ENCODE data around the gene SRP72. TPM values are rescaled to one million over a fixed set of nuclear protein-coding genes. Genes with fewer than 3 reads are reported as not detected.

Gene SRP72
- total and polyA plus RNA-seq, 4 donors, result 32.1 to 69.7 (median 40.7) TPM

DNA sequence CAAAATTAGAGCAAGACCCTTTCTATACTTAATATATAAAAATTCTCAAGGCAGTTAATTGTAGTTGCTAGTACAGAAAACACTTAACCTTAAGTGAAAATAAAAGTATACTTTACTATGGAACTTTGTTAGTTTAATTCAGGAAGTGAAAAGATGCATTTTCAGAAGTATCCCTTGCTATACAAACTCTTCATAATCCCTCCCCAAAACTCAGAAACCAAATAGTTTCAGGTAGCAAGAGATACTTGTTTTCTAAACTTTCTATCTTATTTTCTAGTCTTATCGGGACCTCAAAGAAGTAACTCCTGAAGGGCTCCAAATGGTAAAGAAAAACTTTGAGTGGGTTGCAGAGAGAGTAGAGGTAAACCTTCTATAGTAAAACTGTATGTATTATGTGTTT is 17.1 kb upstream of the SRP72 start:
- DNase-seq (ENCODE audit: low spot score), result no peak
- Histone ChIP-seq H3K27me3 (ENCODE audit: control insufficient read depth in 4 of 4, insufficient read depth in 4 of 4, low read length in 3 of 4) (no peaks in the 10 kb centered on the region), H3K9me3 (ENCODE audit: control insufficient read depth in 4 of 4, low read length in 3 of 4) (no peaks in the 10 kb centered on the region)

DNA sequence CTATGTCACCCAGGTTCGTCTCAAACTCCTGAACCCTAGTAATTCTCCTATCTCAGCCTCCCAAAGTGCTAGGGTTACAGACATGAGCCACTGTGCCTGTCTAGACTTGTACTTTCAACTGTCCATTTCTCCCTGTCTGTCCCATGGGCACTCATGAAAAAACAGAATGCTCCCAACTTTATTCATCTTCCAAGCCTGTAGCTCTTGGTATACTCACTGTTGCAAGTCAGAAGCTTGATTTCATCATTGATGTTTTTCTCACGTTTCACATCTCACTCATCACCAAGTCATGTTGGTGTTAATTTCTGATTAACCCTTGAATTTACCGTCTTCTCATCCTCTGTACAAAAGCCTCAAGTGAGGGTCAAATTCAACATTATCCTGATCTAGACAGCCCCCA is 7.3 kb upstream of the SRP72 start:
- Histone ChIP-seq H3K9ac (ENCODE audit: low read depth in 1 of 2, low read length in 2 of 2) (no peak overlapping the region), H3K36me3 (ENCODE audit: control insufficient read depth in 4 of 4, insufficient read depth in 3 of 4, low read depth in 1 of 4, low read length in 3 of 4) (peaks cover 8 to 57% (median 41%) of the 10 kb centered on the region in 4 donors), H3K27me3 (ENCODE audit: control insufficient read depth in 4 of 4, insufficient read depth in 4 of 4, low read length in 3 of 4) (no peaks in the 10 kb centered on the region), H3K4me3 (ENCODE audit: low read depth in 1 of 3, low read length in 3 of 3) (no peak overlapping the region), H3K4me1 (ENCODE audit: control insufficient read depth in 4 of 4, insufficient read depth in 4 of 4, low read length in 3 of 4) (no peaks in the 10 kb centered on the region), H3K9me3 (ENCODE audit: control insufficient read depth in 4 of 4, low read length in 3 of 4) (no peaks in the 10 kb centered on the region), H3K27ac (ENCODE audit: low read depth in 1 of 2, low read length in 2 of 2) (no peak overlapping the region)
- TF ChIP-seq SP1 (IDR thresholded peaks at IDR 0.05), result no peak
- no peak for TF ChIP-seq RXRA (IDR thresholded peaks at IDR 0.05)
- TF ChIP-seq JUND (IDR thresholded peaks at IDR 0.05), result no peak
- TF ChIP-seq, protein P1, sequence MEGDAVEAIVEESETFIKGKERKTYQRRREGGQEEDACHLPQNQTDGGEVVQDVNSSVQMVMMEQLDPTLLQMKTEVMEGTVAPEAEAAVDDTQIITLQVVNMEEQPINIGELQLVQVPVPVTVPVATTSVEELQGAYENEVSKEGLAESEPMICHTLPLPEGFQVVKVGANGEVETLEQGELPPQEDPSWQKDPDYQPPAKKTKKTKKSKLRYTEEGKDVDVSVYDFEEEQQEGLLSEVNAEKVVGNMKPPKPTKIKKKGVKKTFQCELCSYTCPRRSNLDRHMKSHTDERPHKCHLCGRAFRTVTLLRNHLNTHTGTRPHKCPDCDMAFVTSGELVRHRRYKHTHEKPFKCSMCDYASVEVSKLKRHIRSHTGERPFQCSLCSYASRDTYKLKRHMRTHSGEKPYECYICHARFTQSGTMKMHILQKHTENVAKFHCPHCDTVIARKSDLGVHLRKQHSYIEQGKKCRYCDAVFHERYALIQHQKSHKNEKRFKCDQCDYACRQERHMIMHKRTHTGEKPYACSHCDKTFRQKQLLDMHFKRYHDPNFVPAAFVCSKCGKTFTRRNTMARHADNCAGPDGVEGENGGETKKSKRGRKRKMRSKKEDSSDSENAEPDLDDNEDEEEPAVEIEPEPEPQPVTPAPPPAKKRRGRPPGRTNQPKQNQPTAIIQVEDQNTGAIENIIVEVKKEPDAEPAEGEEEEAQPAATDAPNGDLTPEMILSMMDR (IDR thresholded peaks at IDR 0.05; ENCODE audit: low read depth, low read length, missing input control), result no peak
- DNase-seq (ENCODE audit: low spot score), result no peak
- WGBS, result 84% methylated on average over 3 of the region's 3 CpGs

More for the DNA sequence above, 17.1 kb upstream of the SRP72 start:
- Histone ChIP-seq H3K4me1 (ENCODE audit: control insufficient read depth in 4 of 4, insufficient read depth in 4 of 4, low read length in 3 of 4) (no peaks in the 10 kb centered on the region), H3K9ac (ENCODE audit: low read depth in 1 of 2, low read length in 2 of 2) (no peak overlapping the region), H3K36me3 (ENCODE audit: control insufficient read depth in 4 of 4, insufficient read depth in 3 of 4, low read depth in 1 of 4, low read length in 3 of 4) (peaks cover 4 to 56% (median 32%) of the 10 kb centered on the region in 4 donors), H3K4me3 (ENCODE audit: low read depth in 1 of 3, low read length in 3 of 3) (no peak overlapping the region), H3K27ac (ENCODE audit: low read depth in 1 of 2, low read length in 2 of 2) (no peak overlapping the region)
- WGBS, result 96% methylated on average over 1 of the region's 1 CpG
- TF ChIP-seq, protein P2, sequence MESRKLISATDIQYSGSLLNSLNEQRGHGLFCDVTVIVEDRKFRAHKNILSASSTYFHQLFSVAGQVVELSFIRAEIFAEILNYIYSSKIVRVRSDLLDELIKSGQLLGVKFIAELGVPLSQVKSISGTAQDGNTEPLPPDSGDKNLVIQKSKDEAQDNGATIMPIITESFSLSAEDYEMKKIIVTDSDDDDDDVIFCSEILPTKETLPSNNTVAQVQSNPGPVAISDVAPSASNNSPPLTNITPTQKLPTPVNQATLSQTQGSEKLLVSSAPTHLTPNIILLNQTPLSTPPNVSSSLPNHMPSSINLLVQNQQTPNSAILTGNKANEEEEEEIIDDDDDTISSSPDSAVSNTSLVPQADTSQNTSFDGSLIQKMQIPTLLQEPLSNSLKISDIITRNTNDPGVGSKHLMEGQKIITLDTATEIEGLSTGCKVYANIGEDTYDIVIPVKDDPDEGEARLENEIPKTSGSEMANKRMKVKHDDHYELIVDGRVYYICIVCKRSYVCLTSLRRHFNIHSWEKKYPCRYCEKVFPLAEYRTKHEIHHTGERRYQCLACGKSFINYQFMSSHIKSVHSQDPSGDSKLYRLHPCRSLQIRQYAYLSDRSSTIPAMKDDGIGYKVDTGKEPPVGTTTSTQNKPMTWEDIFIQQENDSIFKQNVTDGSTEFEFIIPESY (IDR thresholded peaks at IDR 0.05), result no peak
- TF ChIP-seq, protein P3, sequence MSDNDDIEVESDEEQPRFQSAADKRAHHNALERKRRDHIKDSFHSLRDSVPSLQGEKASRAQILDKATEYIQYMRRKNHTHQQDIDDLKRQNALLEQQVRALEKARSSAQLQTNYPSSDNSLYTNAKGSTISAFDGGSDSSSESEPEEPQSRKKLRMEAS (IDR thresholded peaks at IDR 0.05), result no peak
- no peak for TF ChIP-seq GABPA (IDR thresholded peaks at IDR 0.05 in 1 of 2, conservative IDR thresholded peaks at IDR 0.05 in 1 of 2)
- TF ChIP-seq, protein P4, sequence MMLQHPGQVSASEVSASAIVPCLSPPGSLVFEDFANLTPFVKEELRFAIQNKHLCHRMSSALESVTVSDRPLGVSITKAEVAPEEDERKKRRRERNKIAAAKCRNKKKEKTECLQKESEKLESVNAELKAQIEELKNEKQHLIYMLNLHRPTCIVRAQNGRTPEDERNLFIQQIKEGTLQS (IDR thresholded peaks at IDR 0.05), result no peak
- TF ChIP-seq HNF4G (IDR thresholded peaks at IDR 0.05), result no peak
- no peak for TF ChIP-seq NR2F2 (IDR thresholded peaks at IDR 0.05)
- TF ChIP-seq SP1 (IDR thresholded peaks at IDR 0.05), result no peak
- TF ChIP-seq YY1 (IDR thresholded peaks at IDR 0.05), result no peak
- TF ChIP-seq RXRA (IDR thresholded peaks at IDR 0.05), result no peak
- TF ChIP-seq FOXA2 (IDR thresholded peaks at IDR 0.05), result no peak
- TF ChIP-seq TAF1 (conservative IDR thresholded peaks at IDR 0.05), result no peak
- TF ChIP-seq, protein P1 (IDR thresholded peaks at IDR 0.05; ENCODE audit: low read depth, low read length, missing input control), result no peak
- TF ChIP-seq JUND (IDR thresholded peaks at IDR 0.05), result no peak
